Epithelial cell of proximal tubule (primary cell): ENCODE measurements around the gene SH3D19. TPM values are rescaled to one million over a fixed set of nuclear protein-coding genes. Genes with fewer than 3 reads are reported as not detected.

Source experiments
- DNase-seq: peaks from one replicate; pipeline ENCODE4 v3.0.0-alpha.2; 2011; ENCODE audit warnings: low read depth
- H3K4me3 ChIP-seq: 2 replicates; pipeline ENCODE4 v1.5.1; 2011; ENCODE audit warnings: low read depth, mild to moderate bottlenecking, low read length
- CTCF ChIP-seq: conservative IDR thresholded peaks from 2 replicates; pipeline ENCODE4 v1.5.1; 2012; ENCODE audit warnings: low read depth, mild to moderate bottlenecking, low read length
- total RNA-seq: library from RNA; depleted of rRNA; stranded (reverse); fragments of >200 nt; gene quantifications from 2 replicates; pipeline ENCODE4 v1.2.3, GENCODE V29; 2015

Gene SH3D19
- total RNA-seq, 1 donor from 2014 or later, result 14.8 TPM

- DNase-seq, result no peak
- TF ChIP-seq CTCF, result no peak
- H3K4me3 ChIP-seq, result no peak overlapping the region
These were observed 151.5 kb downstream of the SH3D19 start for GRCh38 chr4:151173871-151174270.

GRCh38 chr4:151169900-151170299 lies 155.5 kb downstream of the SH3D19 start:
- DNase-seq, result no peak
- no peak for TF ChIP-seq CTCF

GRCh38 chr4:151169223-151169622 lies 156.2 kb downstream of the SH3D19 start:
- no peak for TF ChIP-seq CTCF
- DNase-seq, result no peak
- H3K4me3 ChIP-seq, result no peak overlapping the region

More at GRCh38 chr4:151169900-151170299, 155.5 kb downstream of the SH3D19 start:
- no peak overlapping the region for H3K4me3 ChIP-seq

- no peak for DNase-seq
- H3K4me3 ChIP-seq, result no peak overlapping the region
- TF ChIP-seq CTCF, result no peak
These were observed 157.8 kb downstream of the SH3D19 start for GRCh38 chr4:151167561-151167960.

DNA sequence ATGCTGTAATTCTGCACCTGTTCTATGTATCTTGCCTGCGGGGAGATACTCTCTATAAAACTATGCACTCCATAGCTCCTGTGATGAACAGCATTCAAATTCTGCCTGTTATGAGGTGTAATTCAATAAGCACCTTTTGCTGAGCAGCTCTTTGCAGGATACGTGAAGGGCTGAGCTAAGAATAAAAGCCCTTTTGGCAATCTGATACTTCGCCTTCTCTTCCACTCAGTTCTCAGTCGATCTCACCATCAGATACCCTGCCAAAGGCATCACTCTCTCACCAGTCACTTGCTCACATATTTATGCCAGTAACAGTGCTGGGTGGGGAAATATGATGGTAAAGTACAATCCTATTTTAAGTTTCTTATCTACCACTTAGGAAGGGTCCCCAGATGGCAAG lies 158.8 kb downstream of the SH3D19 start:
- no peak for DNase-seq
- no peak for TF ChIP-seq CTCF
- no peak overlapping the region for H3K4me3 ChIP-seq

- no peak for TF ChIP-seq CTCF
- H3K4me3 ChIP-seq, result no peak overlapping the region
- no peak for DNase-seq
These were observed 160.0 kb downstream of the SH3D19 start for GRCh38 chr4:151165205-151166000.

GRCh38 chr4:151163855-151164254 lies 161.6 kb downstream of the SH3D19 start:
- no peak for DNase-seq
- H3K4me3 ChIP-seq, result no peak overlapping the region
- no peak for TF ChIP-seq CTCF
